Measurements from ENCODE around the gene BRCA2.

The BRCA2 gene

GRCh38 chr13:32383836-32384618 lies 68.7 kb downstream of the BRCA2 start:
- TF ChIP-seq CTCF (IDR thresholded peaks at IDR 0.05; ENCODE audit: low read depth, low read length, missing control alignments): no peak
- no peak for DNase-seq (ENCODE audit: low read depth)
- H3K4me3 ChIP-seq (ENCODE audit: low read depth, low read length): no peak overlapping the region

GRCh38 chr13:32384702-32385101 lies 69.4 kb downstream of the BRCA2 start:
- no peak overlapping the region for H3K4me3 ChIP-seq (ENCODE audit: low read depth, low read length)
- no peak for DNase-seq (ENCODE audit: low read depth)
- TF ChIP-seq CTCF (IDR thresholded peaks at IDR 0.05; ENCODE audit: low read depth, low read length, missing control alignments): no peak

GRCh38 chr13:32385410-32385809 lies 70.1 kb downstream of the BRCA2 start:
- no peak for DNase-seq (ENCODE audit: low read depth)
- no peak overlapping the region for H3K4me3 ChIP-seq (ENCODE audit: low read depth, low read length)
- TF ChIP-seq CTCF (IDR thresholded peaks at IDR 0.05; ENCODE audit: low read depth, low read length, missing control alignments): no peak

GRCh38 chr13:32390048-32390447 lies 74.7 kb downstream of the BRCA2 start:
- no peak overlapping the region for H3K4me3 ChIP-seq (ENCODE audit: low read depth, low read length)
- no peak for DNase-seq (ENCODE audit: low read depth)
- TF ChIP-seq CTCF (IDR thresholded peaks at IDR 0.05; ENCODE audit: low read depth, low read length, missing control alignments): no peak

GRCh38 chr13:32390484-32390883 lies 75.2 kb downstream of the BRCA2 start:
- no peak for DNase-seq (ENCODE audit: low read depth)
- TF ChIP-seq CTCF (IDR thresholded peaks at IDR 0.05; ENCODE audit: low read depth, low read length, missing control alignments): no peak
- no peak overlapping the region for H3K4me3 ChIP-seq (ENCODE audit: low read depth, low read length)

- H3K4me3 ChIP-seq (ENCODE audit: low read depth, low read length): no peak overlapping the region
- no peak for TF ChIP-seq CTCF (IDR thresholded peaks at IDR 0.05; ENCODE audit: low read depth, low read length, missing control alignments)
- DNase-seq (ENCODE audit: low read depth): no peak
Measured at GRCh38 chr13:32391101-32391619, 75.9 kb downstream of the BRCA2 start.

- TF ChIP-seq CTCF (IDR thresholded peaks at IDR 0.05; ENCODE audit: low read depth, low read length, missing control alignments): no peak
- no peak overlapping the region for H3K4me3 ChIP-seq (ENCODE audit: low read depth, low read length)
- no peak for DNase-seq (ENCODE audit: low read depth)
Measured at GRCh38 chr13:32403108-32403507, 87.8 kb downstream of the BRCA2 start.

Measured in GM12864 (cell line).